ENCODE data around the gene CCNL1. TPM values are rescaled to one million over a fixed set of nuclear protein-coding genes. Genes with fewer than 3 reads are reported as not detected.
A peak's percentile ranks its signal among the peaks of the same experiment; 100 is the strongest.
"Not testable (repeated sequence)": the region's sequence is repeated elsewhere in the genome, so short reads cannot be mapped to it uniquely, and the experiment has no call there.

The CCNL1 gene
- polyA plus RNA-seq (ENCODE audit: insufficient read length) = 81.4 TPM

DNA sequence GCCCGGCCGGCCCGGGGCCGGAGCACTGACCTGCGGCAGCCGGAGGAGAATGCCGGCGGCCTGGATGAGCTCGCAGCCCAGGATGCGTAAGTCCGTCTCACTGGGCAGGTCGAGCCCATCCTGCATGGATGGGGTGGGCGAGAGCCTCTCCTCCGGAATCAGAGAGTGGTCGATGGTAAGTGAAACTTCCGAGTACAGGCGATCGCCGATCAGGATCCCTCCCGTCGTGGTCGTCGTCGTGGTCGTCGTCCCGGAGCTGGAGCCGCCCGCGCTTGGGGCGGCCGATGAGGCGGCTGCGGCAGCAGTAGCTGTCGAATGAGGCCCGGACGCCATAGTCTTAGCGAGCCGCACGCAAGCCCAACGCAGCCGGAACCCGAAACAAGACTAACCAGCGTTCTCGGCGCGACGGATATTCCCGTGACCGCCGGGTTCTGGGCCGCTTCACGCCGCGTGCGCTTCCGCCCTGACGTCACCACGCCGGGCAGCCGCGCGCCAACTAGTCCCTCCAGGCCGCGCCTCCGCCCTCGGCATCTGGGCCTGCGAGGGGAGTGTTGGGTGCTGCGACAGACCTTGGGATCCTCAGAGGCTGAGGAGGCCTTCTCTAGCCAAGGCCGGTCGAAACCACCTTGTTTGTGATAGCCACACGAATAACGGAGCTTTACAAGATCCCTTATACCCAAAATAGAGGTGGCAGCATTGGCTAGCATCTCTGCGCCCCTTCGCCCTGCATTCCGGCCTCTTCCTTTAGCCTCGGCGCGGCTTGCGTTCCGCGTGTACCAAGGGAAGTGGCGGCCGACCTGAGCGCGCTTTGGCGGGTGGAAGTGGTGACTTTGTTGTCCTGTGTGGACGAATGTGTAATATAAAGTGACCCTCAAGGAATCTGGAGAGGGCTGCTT is at the start of gene CCNL1:
TSS of gene CCNL1 (minus strand) at position 386 of the 896 bp plus-strand sequence. CDS start at position 333, 53 bp downstream.
- DNase-seq (ENCODE audit: low read depth) = peak; percentile 87

DNA sequence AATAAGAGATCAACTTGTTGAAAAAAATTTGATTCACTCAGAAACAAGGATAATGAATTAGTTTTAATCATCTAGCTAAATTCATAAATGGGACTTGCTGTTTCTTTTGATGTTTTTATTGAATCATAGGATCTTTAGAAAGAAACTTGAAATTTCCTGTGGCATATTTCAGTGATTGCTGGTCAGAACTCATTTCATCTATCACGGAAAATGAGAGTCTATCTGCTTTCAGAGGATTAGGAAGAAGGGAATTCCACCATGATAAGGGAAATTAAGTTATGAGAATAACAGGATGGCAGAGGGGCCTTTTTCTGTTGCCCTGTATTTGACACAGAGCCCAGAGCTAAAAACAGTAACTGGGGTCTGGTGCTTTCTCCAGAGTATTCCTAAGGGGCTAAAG is 44.9 kb upstream of the CCNL1 start:
- no peak for DNase-seq (ENCODE audit: low read depth)

DNA sequence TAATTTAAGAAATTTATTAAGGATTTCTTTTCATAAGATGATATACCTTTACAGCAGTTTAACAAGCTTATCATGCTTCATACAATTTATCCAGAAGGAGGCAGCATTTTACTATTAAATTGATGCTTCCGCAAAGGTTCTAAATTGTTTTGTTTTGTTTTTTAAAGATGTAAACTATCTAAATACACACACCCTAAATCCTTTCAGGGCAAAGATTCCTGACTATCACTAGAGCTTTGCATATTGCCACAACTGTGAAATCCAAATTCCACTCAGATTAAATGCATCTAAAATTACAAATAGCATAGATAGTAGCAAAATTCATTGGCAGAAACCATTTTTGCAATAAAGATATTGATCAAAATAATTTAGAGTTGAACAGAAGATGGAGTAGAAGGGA is 44.5 kb upstream of the CCNL1 start:
- peak; percentile 13 for DNase-seq (ENCODE audit: low read depth)

DNA sequence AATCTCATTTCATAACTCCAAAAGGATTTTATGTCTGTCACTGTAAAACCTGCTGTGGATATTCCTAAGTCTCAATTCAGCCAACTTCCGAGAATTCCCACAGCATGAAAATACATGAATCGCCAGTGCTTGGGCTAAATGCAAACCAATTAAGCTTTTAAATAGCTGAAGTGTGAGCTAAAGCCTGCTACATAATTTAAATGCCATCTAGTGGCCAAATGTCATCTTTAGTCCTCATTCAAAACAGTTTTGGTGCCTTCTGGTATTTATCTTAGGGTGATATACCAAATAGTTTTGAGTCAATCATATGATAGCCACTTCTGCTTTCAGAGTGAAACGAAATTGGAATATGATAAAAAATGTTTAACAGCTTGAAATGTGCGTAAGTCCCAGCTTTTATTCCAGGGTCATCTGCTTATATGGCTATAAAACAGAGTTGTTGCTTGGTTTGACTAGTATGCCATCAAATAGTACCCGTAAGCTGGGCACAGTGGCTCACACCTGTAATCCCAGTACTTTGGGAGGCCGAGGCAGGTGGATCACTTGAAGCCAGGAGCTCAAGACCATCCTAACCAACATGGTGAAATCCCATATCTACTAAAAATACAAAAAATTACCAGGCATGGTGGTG is 41.8 kb upstream of the CCNL1 start:
- DNase-seq (ENCODE audit: low read depth) = no peak

DNA sequence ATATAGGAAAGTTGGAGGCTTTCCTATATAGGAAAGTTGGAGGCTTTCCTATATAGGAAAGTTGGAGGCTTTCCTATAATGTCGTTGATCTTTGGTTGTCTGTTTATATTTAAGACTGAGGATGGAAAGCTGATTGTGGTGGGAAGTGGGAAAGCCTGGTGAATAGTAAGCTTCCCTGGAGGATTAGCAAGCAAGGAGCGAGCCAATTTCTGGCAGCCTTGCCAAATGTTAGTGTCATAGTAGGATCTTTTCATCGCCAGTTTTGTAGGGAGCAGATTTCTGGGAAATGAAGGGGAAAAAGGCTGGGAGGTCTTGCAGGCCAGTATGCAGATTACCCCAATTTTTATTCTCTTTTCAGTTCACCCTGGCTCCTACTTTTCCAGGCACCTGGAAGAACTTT is 39.9 kb upstream of the CCNL1 start:
- DNase-seq (ENCODE audit: low read depth) = no peak

DNA sequence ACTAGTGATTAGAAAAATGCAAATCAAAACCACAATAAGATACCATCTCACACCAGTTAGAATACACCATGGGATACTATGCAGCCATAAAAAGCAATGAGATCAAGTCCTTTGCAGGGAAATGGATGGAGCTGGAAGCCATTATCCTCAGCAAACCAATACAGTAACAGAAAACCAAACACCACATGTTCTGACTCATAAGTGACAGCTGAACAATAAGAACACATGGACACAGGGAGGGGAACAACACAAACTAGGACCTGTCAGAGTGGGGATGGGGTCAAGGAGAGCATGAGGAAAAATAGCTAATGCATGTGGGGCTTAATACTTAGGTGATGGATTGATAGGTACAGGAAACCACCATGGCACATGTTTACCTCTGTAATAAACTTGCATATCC is 36.0 kb upstream of the CCNL1 start:
- no peak for DNase-seq (ENCODE audit: low read depth)

DNA sequence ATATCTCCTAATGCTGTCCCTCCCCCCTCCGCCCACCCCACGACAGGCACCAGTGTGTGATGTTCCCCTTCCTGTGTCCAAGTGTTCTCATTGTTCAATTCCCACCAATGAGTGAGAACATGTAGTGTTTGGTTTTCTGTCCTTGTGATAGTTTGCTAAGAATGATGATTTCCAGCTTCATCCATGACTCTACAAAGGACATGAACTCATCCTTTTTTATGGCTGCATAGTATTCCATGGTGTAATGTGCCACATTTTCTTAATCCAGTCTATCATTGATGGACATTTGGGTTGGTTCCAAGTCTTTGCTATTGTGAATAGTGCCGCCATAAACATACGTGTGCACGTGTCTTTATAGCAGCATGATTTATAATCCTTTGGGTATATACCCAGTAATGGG is 31.2 kb upstream of the CCNL1 start:
- not testable (repeated sequence) for DNase-seq (ENCODE audit: low read depth)

DNA sequence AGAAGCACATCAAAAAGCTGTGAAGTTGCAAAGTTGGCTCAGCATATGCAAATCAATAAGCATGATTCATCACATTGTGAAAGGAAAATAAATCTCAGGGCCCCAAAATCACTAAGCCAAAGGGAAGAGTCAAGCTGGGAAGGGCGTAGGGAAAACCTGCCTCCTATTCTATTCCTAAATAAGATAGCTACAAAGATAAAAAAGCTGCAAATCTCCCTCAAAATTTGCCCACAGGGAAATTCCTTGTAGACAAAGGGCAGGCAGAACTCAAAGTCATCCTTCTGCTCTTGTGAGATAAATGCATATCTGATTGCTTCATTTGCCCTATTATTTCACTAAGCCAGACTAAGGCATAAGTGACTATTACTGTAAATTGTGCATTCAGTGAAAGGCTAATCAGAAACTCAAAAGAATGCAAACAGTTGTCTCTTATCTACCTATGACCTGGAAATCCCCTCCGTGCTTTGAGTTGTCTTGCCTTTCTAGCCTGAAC is 30.5 kb upstream of the CCNL1 start:
- DNase-seq (ENCODE audit: low read depth) = no peak

DNA sequence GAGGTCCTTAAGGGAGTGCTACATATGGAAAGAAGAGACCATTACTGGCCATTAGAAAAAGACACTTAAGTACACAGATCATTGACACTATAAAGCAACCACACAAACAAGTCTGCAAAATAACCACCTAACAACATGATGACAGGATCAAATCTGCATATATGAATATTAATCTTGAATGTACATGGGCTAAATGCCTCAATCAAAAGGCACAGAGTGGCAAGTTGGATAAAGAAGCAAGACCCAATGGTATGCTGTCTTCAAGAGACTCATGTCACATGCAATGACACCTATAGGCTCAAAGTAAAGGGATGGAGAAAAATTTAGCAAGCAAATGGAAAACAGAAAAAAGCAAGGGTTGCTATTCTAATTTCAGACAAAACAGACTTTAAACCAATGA is 28.4 kb upstream of the CCNL1 start:
- DNase-seq (ENCODE audit: low read depth) = no peak

DNA sequence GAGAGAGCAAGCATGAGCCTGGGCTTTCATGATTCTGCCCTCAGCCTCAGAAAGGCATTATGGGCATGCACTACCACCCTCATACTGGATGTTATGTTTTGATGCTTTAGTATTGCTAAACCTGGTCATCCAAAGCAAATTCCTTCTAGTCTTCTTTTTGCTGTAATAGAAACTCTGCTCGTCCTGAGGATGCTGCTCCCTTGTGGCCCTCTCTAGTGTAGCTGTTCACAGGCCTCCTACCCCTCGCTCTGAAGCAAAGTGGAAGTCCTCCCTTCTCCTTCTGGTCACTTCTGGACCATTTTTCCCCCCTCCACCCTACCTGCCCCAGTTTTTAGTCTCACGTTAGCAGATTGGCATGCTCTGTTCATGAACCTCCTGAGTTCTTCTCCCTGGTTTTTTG is 22.9 kb upstream of the CCNL1 start:
- no peak for DNase-seq (ENCODE audit: low read depth)

DNA sequence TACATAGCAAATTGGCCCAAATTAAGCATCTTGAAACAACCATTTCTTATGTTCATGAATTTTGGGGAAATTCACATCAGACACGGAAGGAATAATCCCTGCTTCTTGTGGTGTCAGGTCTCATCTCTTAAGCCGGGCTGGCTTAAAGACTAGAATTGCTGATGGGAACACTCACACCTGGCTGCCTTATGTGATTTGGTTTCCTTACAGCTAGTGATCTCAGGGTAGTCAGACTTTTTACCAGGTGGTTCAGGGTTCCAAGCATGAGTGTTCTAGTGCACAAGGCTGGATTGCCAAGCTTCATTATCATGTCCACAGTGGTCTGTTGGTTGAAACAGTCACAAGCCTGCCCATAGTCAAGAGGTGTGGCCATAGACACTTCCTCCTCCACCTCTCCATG is 20.3 kb upstream of the CCNL1 start:
- no peak for DNase-seq (ENCODE audit: low read depth)

DNA sequence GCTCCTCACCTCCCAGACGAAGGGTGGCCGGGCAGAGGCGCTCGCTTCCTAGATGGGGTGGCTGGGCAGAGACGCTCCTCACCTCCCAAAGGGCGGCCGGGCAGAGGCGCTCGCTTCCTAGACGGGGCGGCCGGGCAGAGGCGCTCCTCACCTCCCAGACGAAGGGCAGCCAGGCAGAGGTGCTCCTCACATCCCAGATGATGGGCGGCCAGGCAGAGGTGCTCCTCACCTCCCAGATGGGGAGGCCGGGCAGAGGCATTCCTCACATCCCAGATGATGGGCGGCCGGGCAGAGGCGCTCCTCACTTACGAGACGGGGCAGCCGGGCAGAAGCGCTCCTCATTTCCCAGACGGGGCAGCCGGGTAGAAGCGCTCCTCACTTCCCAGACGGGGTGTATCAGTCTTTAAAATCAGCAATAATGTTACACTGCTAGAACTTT is 19.4 kb upstream of the CCNL1 start:
- DNase-seq (ENCODE audit: low read depth) = no peak

DNA sequence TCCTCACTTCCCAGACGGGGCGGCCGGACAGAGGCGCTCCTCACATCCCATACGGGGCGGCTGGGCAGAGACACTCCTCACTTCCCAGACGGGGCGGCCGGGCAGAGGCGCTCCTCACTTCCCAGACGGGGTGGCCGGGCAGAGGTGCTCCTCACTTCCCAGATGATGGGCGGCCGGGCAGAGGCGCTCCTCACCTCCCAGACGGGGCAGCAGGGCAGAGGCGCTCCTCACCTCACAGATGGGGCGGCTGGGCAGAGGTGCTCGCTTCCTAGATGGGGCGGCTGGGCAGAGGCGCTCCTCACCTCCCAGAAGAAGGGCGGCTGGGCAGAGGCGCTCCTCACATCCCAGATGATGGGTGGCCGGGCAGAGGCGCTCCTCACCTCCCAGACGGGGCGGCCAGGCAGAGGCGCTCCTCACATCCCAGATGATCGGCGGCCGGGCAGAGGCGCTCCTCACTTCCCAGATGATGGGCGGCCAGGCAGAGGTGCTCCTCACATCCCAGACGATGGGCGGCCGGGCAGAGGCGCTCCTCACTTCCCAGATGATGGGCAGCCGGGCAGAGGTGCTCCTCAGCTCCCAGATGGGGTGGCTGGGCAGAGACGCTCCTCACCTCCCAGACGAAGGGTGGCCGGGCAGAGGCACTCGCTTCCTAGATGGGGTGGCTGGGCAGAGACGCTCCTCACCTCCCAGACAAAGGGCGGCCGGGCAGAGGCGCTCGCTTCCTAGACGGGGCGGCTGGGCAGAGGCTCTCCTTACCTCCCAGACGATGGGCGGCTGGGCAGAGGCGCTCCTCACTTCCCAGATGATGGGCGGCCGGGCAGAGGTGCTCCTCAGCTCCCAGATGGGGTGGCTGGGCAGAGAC is 18.8 kb upstream of the CCNL1 start:
- not testable (repeated sequence) for DNase-seq (ENCODE audit: low read depth)

DNA sequence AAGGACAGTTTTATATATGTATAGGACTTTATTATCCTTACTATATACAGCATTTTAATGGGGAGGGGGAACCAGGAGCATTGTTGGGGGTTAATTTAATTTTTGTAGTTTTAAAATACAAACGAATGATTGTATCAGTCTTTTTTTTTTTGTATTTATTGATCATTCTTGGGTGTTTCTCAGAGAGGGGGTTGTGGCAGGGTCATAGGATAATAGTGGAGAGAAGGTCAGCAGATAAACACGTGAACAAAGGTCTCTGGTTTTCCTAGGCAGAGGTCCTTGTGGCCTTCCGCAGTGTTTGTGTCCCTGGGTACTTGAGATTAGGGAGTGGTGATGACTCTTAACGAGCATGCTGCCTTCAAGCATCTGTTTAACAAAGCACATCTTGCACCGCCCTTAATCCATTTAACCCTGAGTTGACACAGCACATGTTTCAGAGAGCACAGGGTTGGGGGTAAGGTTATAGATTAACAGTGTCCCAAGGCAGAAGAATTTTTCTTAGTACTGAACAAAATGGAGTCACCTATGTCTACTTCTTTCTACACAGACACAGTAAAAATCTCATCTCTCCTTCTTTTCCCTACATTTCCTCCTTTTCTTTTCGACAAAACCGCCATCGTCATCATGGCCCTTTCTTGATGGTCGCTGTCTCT is 18.0 kb upstream of the CCNL1 start:
- not testable (repeated sequence) for DNase-seq (ENCODE audit: low read depth)

DNA sequence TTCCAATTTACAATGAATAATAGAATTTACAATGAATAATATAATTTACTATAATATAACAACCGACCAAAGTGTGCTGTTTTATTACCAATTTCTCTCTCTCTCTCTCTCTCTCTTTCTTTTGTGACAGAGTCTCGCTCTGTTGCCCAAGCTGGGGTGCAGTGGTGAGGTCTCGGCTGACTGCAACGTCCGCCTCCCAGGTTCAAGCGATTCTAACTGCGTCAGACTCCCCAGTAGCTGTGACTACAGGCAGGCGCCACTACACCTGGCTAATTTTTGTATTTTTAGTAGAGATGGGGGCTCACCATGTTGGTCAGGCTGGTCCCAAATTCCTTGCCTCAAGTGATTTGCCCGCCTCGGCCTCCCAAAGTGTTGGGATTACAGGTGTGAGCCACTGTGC is 17.0 kb upstream of the CCNL1 start:
- no peak for DNase-seq (ENCODE audit: low read depth)

DNA sequence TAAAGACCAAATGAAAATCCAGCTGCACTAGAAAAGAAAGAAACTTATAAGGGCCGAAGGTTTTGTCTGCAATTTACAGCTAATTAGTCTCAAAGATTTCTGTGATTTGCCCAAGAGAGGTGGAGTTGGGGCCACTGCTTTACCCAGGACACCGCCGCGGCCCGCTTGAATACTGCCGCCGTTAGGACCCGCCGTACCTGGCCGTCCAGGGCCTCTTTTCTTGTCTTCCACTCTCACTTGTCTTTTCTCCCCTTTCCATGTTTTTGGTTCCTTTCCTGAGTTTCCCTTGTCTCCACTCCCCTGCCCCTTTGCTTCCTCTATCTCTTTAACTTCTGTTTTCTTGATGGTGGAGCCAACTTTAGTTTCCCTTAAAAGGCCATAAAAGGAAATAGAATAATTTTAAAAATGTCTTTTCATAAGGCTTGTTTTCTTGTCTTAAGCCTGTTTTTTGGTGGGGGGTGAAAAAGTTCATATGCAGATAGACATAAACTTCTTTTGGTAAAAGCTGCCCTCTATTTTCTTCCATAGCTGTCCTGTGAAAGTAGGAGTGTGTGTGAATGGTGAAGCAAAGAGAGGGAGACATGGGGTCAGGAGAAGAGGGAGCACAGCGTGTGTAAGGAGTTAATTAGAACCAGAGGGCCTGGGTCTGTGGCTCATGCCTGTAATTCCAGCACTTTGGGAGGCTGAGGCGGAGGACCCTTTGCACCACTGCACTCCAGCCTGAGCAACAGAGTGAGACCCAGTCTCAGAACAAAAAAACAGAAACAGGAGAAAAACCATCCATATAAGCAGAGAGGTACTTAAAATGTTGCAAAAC is 16.0 kb upstream of the CCNL1 start:
- DNase-seq (ENCODE audit: low read depth) = no peak

DNA sequence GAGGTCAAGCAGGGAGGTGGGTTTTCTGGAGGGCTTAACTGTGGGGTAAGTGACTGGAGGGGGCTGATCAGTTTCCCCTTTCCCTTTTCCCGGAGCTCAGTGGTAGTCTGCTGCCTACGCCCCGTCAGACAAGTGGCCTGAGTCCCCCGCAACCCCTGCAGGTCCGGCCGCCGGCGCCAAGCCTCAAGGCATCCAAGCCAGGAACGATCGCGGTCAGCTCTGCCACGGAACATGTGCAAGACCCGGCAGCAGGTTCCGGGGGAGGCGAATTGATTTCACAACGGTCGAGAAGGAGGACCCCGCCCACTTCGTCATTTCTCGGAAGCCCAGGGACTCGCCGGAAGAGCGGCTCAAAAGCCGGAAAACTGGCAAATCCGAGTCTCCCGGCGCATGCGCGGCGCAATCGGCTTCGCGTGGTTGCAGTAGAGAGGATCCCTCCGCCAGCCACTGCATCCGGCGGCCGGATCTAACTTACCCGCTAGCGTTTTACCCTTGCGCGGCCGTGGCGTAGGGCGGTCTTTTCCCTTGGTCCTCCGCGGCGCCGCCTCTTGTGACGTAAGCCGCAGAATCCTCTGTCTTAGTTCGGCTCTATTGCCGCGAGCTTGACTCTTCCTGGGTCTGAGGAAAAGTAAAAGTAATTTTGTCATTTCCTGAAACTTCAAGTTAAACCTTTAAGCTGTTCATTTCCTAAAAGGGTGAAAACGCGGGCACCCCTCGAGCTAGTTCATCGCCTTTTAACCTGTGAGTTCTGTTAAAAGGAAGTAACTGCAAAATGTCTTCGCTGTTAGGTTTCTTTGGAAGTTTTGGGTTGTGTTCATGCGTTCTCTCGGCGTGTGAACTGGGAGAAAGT is 14.9 kb upstream of the CCNL1 start:
- peak; percentile 99 for DNase-seq (ENCODE audit: low read depth)

DNA sequence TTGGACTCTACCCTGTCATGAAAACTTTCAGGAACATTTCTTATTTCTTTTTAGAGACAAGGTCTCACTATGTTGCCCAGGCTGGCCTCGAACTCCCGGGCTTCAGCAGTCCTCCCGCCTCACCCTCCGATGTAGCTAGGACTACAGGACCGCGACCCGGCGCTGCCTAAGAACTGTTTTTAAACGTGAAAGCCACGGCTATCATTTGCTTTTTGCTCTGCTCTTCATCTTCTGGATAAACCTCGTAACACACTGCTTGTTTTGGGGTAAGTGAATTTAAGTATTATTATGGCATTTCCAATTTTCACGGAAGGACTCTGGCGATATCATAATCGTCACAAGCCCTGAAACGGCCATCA is 14.3 kb upstream of the CCNL1 start:
- DNase-seq (ENCODE audit: low read depth) = no peak

DNA sequence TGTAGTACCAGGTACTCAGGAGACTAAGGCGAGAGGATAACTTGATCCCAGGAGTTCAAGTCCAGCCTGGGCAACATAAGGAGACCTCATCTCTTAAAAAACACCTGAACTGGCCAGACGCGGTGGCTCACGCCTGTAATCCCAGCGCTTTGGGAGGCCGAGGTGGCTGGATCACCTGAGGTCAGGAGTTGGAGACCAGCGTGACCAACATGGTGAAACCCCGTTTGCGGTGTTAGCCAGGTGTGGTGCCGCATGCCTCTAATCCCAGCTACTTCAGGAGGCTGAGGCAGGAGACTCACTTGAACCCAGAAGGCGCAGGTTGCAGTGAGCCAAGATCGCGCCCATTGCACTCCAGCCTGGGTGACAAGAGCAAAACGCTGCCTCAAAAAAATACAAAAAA is 13.4 kb upstream of the CCNL1 start:
- DNase-seq (ENCODE audit: low read depth) = not testable (repeated sequence)

DNA sequence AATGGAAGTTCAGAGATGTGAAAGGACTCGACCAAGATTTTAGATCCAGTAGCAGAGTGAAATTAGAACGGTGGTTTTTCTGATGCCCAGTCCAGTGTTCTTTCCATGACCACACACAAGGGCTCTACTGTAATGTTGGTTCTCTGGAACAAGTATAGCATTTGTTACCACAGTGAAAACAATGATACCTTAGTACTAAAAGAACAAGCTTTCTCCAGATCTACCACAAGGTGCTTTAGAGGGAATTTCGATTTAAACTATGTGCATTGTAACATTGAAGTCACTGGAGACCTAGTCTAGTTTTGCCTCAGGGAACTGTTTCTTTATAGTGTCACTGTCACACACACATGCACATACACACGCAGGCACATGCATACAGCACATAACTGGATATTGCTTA is 12.8 kb upstream of the CCNL1 start:
- no peak for DNase-seq (ENCODE audit: low read depth)

All from forelimb muscle (tissue), 1 donor.